CD4-positive, alpha-beta T cell (primary cell): ENCODE data around the gene CACNG7. TPM values are rescaled to one million over a fixed set of nuclear protein-coding genes. Genes with fewer than 3 reads are reported as not detected.

ENCODE experiments used
- ATAC-seq: fragments of 200-7000 bp; cut with Tn5 transposase; one replicate; pipeline ENCODE4 v1.10.0; 2022; ENCODE audit warnings: mild to moderate bottlenecking; ENCODE audit not compliant: poor library complexity
- CTCF ChIA-PET: fragments of 350-600 bp; sonication (Branson Sonifier 250); formaldehyde crosslinking; loops from one replicate; lab custom pipeline; 2021; ENCODE audit warnings: antibody characterized with exemption, inconsistent platforms; lab: Charles Lee
- POLR2A ChIA-PET: fragments of 350-600 bp; sonication (Branson Sonifier 250); formaldehyde crosslinking; loops from one replicate; lab custom pipeline; 2021; ENCODE audit warnings: antibody characterized with exemption, inconsistent platforms; lab: Charles Lee
- DNase-seq, 14 experiments: peaks; one replicate each; pipeline ENCODE4 v3.0.0-alpha.2; 2013 to 2020; ENCODE audit warnings: mixed read lengths in 2 of 14
- H3K27ac ChIP-seq, 2 donors: one replicate each; pipeline versions ENCODE4 v1.5.1 to v1.7.0; 2013; ENCODE audit warnings: low read length in 2 of 2, low read depth in 1 of 2, mild to moderate bottlenecking in 1 of 2
- H3K27me3 ChIP-seq, 2 experiments: 1 replicate in 1 of 2; 2 replicates in 1 of 2; pipeline versions ENCODE4 v1.6.1 to v1.7.0; 2013; ENCODE audit warnings: low read length in 2 of 2, control low read depth in 1 of 2, mild to moderate bottlenecking in 1 of 2, moderate library complexity in 1 of 2; ENCODE audit not compliant: insufficient read depth in 2 of 2, control insufficient read depth in 1 of 2
- H3K36me3 ChIP-seq: one replicate; pipeline ENCODE4 v1.6.1; 2013; ENCODE audit warnings: low read length, control low read depth; ENCODE audit not compliant: insufficient read depth
- H3K4me1 ChIP-seq: one replicate; pipeline ENCODE4 v1.6.1; 2013; ENCODE audit warnings: low read length, control low read depth; ENCODE audit not compliant: insufficient read depth
- H3K4me3 ChIP-seq: one replicate; pipeline ENCODE4 v1.5.1; 2013; ENCODE audit warnings: mild to moderate bottlenecking, low read length, moderate library complexity
- H3K9me3 ChIP-seq, 2 experiments: 1 replicate in 1 of 2; 2 replicates in 1 of 2; pipeline versions ENCODE4 v1.6.1 to v1.7.0; 2013; ENCODE audit warnings: low read length in 2 of 2, mild to moderate bottlenecking in 2 of 2, control low read depth in 1 of 2, moderate library complexity in 1 of 2; ENCODE audit not compliant: control insufficient read depth in 1 of 2, insufficient read depth in 1 of 2
- H3K27ac Mint-ChIP-seq: one replicate; pipeline ENCODE4 v1.8.0; 2020; ENCODE audit warnings: mixed read lengths
- H3K27me3 Mint-ChIP-seq: one replicate; pipeline ENCODE4 v1.8.0; 2021; ENCODE audit warnings: mixed read lengths
- H3K36me3 Mint-ChIP-seq: one replicate; pipeline ENCODE4 v1.8.0; 2021; ENCODE audit warnings: low read depth, mixed read lengths
- H3K4me1 Mint-ChIP-seq: one replicate; pipeline ENCODE4 v1.8.0; 2021; ENCODE audit warnings: low read depth, mixed read lengths
- H3K4me3 Mint-ChIP-seq: one replicate; pipeline ENCODE4 v1.8.0; 2020; ENCODE audit warnings: mild to moderate bottlenecking, mixed read lengths
- H3K9me3 Mint-ChIP-seq: one replicate; pipeline ENCODE4 v1.8.0; 2020; ENCODE audit warnings: mixed read lengths
- CTCF ChIP-seq: fragments of 200-600 bp; IDR thresholded peaks from one replicate; pipeline ENCODE4 v1.8.0; 2022; ENCODE audit warnings: antibody characterized with exemption, mild to moderate bottlenecking
- intact Hi-C, 2 experiments: fragments of 100-400 bp; cut with DNase I in 1 of 2; cut with micrococcal nuclease in 1 of 2; formaldehyde crosslinking; loops; one replicate each; pipeline versions ENCODE4 v1.15.1 to v1.9.0; 2023 to 2025; cut with DNase I, micrococcal nuclease
- total RNA-seq, 174 experiments: library from RNA in 2 of 174; stranded (reverse) in 2 of 174; gene quantifications; one replicate each; pipeline ENCODE4 v1.2.3 and lab custom pipeline; 2021 to 2026

The CACNG7 gene
- total RNA-seq, 2 experiments from 2014 or later: not detected

- no peaks in the 10 kb centered on the region for H3K36me3 ChIP-seq
- Mint-ChIP-seq H3K4me1 (peaks cover 4% of the 10 kb centered on the region), H3K27ac (no peak overlapping the region), H3K9me3 (no peaks in the 10 kb centered on the region), H3K4me3 (no peak overlapping the region), H3K36me3 (no peaks in the 10 kb centered on the region), H3K27me3 (peaks cover 70% of the 10 kb centered on the region)
- ChIA-PET POLR2A (no interaction called here), CTCF (no interaction called here)
- no peak overlapping the region for H3K27ac ChIP-seq
- peaks cover 9% of the 10 kb centered on the region for H3K4me1 ChIP-seq
- no peak overlapping the region for H3K4me3 ChIP-seq
- DNase-seq: no peak
- peaks cover 33 to 43% of the 10 kb centered on the region in 2 experiments for H3K27me3 ChIP-seq
- no peak for ATAC-seq
- peaks cover 0 to 4% of the 10 kb centered on the region in 2 experiments for H3K9me3 ChIP-seq
- intact Hi-C loops: no loop called here
- no peak for TF ChIP-seq CTCF
These were observed 84.4 kb downstream of the CACNG7 start for GRCh38 chr19:53993448-53993847.

Other genes starting within 250 kb of the CACNG7 start
- gene NLRP12, start 85.0 kb upstream of the CACNG7 start, total RNA-seq: under 1 TPM in 1 of 2 experiments, not detected in 1; 0.08 TPM
- 100 to 1,000 TPM; 444 to 448 TPM for gene MYADM, start 41.4 kb upstream of the CACNG7 start, total RNA-seq
- 1 to 10 TPM; 1.5 to 1.6 TPM for gene PRKCG, start 27.1 kb upstream of the CACNG7 start, total RNA-seq
- gene CACNG8, start 53.7 kb downstream of the CACNG7 start, total RNA-seq: not detected
- gene CACNG6, start 82.4 kb downstream of the CACNG7 start, total RNA-seq: not detected
- not detected for gene VSTM1, start 154.6 kb downstream of the CACNG7 start, total RNA-seq
- gene TARM1, start 172.1 kb downstream of the CACNG7 start, total RNA-seq: not detected
- gene OSCAR, start 191.5 kb downstream of the CACNG7 start, total RNA-seq: under 1 TPM; 0.41 to 0.42 TPM
- 10 to 100 TPM; 63.0 to 63.5 TPM for gene NDUFA3, start 193.6 kb downstream of the CACNG7 start, total RNA-seq
- gene TFPT, start 206.4 kb downstream of the CACNG7 start, total RNA-seq: 10 to 100 TPM; 10.1 to 11.2 TPM
- gene PRPF31, start 206.5 kb downstream of the CACNG7 start, total RNA-seq: 10 to 100 TPM; 52.9 to 55.9 TPM
- 10 to 100 TPM; 26.7 to 28.7 TPM for gene CNOT3, start 228.5 kb downstream of the CACNG7 start, total RNA-seq